ENCODE results near the gene NEK2. TPM values are rescaled to one million over a fixed set of nuclear protein-coding genes. Genes with fewer than 3 reads are reported as not detected.

The NEK2 gene
- total RNA-seq, 3 donors from 2014 or later, result 1.8 TPM; not detected in 2

GRCh38 chr1:211635597-211636205 is 39.7 kb downstream of the NEK2 start:
- peaks cover 0 to 6% of the 10 kb centered on the region in 2 donors for H3K4me1 ChIP-seq
- H3K4me3 ChIP-seq, result no peak overlapping the region
- no peak overlapping the region for H3K27ac ChIP-seq
- TF ChIP-seq POLR2AphosphoS5 (IDR thresholded peaks at IDR 0.05) (no peak), CTCF (IDR thresholded peaks at IDR 0.05) (no peak), POLR2A (IDR thresholded peaks at IDR 0.05) (no peak)
- no peaks in the 10 kb centered on the region for H3K36me3 ChIP-seq
- H3K27me3 ChIP-seq, result no peaks in the 10 kb centered on the region
- no peak for DNase-seq (ENCODE audit: low spot score in 2 of 2)
- H3K9me3 ChIP-seq, result no peaks in the 10 kb centered on the region
- intact Hi-C loops (cut with DNase I; ENCODE audit: low total_unique reads), result no loop called here

GRCh38 chr1:211634931-211635330 is 40.5 kb downstream of the NEK2 start:
- no peak for DNase-seq (ENCODE audit: low spot score in 2 of 2)
- H3K27me3 ChIP-seq, result no peaks in the 10 kb centered on the region
- intact Hi-C loops (cut with DNase I; ENCODE audit: low total_unique reads), result no loop called here
- no peak overlapping the region for H3K4me3 ChIP-seq
- H3K27ac ChIP-seq, result no peak overlapping the region
- H3K9me3 ChIP-seq, result no peaks in the 10 kb centered on the region
- H3K4me1 ChIP-seq, result peaks cover 0 to 6% of the 10 kb centered on the region in 2 donors
- no peaks in the 10 kb centered on the region for H3K36me3 ChIP-seq
- TF ChIP-seq POLR2AphosphoS5 (IDR thresholded peaks at IDR 0.05) (no peak), CTCF (IDR thresholded peaks at IDR 0.05) (no peak), POLR2A (IDR thresholded peaks at IDR 0.05) (no peak)

- DNase-seq (ENCODE audit: low spot score in 2 of 2), result no peak
- no peak overlapping the region for H3K27ac ChIP-seq
- intact Hi-C loops (cut with DNase I; ENCODE audit: low total_unique reads), result no loop called here
- no peaks in the 10 kb centered on the region for H3K27me3 ChIP-seq
- H3K4me1 ChIP-seq, result peaks cover 0 to 6% of the 10 kb centered on the region in 2 donors
- no peaks in the 10 kb centered on the region for H3K36me3 ChIP-seq
- no peak overlapping the region for H3K4me3 ChIP-seq
- no peak for TF ChIP-seq CTCF (IDR thresholded peaks at IDR 0.05)
- TF ChIP-seq POLR2AphosphoS5 (IDR thresholded peaks at IDR 0.05), result no peak
- no peak for TF ChIP-seq POLR2A (IDR thresholded peaks at IDR 0.05)
- H3K9me3 ChIP-seq, result no peaks in the 10 kb centered on the region
Observed at GRCh38 chr1:211634461-211634860, 41.0 kb downstream of the NEK2 start.

GRCh38 chr1:211633524-211633846 is 41.9 kb downstream of the NEK2 start:
- intact Hi-C loops (cut with DNase I; ENCODE audit: low total_unique reads), result no loop called here
- no peak for TF ChIP-seq CTCF (IDR thresholded peaks at IDR 0.05)
- no peak for TF ChIP-seq POLR2A (IDR thresholded peaks at IDR 0.05)
- TF ChIP-seq POLR2AphosphoS5 (IDR thresholded peaks at IDR 0.05), result no peak

GRCh38 chr1:211632808-211633523 is 42.5 kb downstream of the NEK2 start:
- Histone ChIP-seq H3K27ac (peak overlapping the region; percentile 69 to 81), H3K4me3 (peak overlapping the region in 1 of 3 donors; percentile 3), H3K9me3 (no peaks in the 10 kb centered on the region), H3K27me3 (no peaks in the 10 kb centered on the region), H3K4me1 (peaks cover 0 to 6% of the 10 kb centered on the region in 2 donors), H3K36me3 (no peaks in the 10 kb centered on the region)
- DNase-seq (ENCODE audit: low spot score in 2 of 2), result peak in 1 of 2 donors; percentile 75
- intact Hi-C loops (cut with DNase I; ENCODE audit: low total_unique reads), result no loop called here
- no peak for TF ChIP-seq POLR2A (IDR thresholded peaks at IDR 0.05)
- TF ChIP-seq POLR2AphosphoS5 (IDR thresholded peaks at IDR 0.05), result no peak
- TF ChIP-seq CTCF (IDR thresholded peaks at IDR 0.05), result no peak

More at GRCh38 chr1:211633524-211633846, 41.9 kb downstream of the NEK2 start:
- H3K9me3 ChIP-seq, result no peaks in the 10 kb centered on the region
- no peaks in the 10 kb centered on the region for H3K27me3 ChIP-seq
- H3K27ac ChIP-seq, result peak overlapping the region; percentile 69 to 81
- H3K4me1 ChIP-seq, result peaks cover 0 to 6% of the 10 kb centered on the region in 2 donors
- DNase-seq (ENCODE audit: low spot score in 2 of 2), result no peak
- H3K4me3 ChIP-seq, result no peak overlapping the region
- H3K36me3 ChIP-seq, result no peaks in the 10 kb centered on the region

Measured in breast epithelium (tissue), 4 donors.